ENCODE results near the gene LAMA5. TPM values are rescaled to one million over a fixed set of nuclear protein-coding genes. Genes with fewer than 3 reads are reported as not detected.

LAMA5 gene
- total RNA-seq, 1 donor from 2014 or later = 34.5 TPM

GRCh38 chr20:62269871-62270270 lies 97.2 kb downstream of the LAMA5 start:
- Mint-ChIP-seq H3K36me3 (ENCODE audit: low read depth, unreplicated experiment) (peaks cover 47% of the 10 kb centered on the region), H3K4me1 (ENCODE audit: unreplicated experiment) (peaks cover 4% of the 10 kb centered on the region), H3K4me3 (ENCODE audit: unreplicated experiment) (no peak overlapping the region), H3K27ac (ENCODE audit: unreplicated experiment) (peak overlapping the region; percentile 72), H3K27me3 (ENCODE audit: unreplicated experiment) (peaks cover 11% of the 10 kb centered on the region), H3K9me3 (ENCODE audit: unreplicated experiment) (no peaks in the 10 kb centered on the region)
- TF ChIP-seq CTCF (IDR thresholded peaks at IDR 0.05; ENCODE audit: unreplicated experiment) = no peak
- DNase-seq (ENCODE audit: low spot score) = no peak

GRCh38 chr20:62269378-62269777 lies 97.7 kb downstream of the LAMA5 start:
- Mint-ChIP-seq H3K4me3 (ENCODE audit: unreplicated experiment) (no peak overlapping the region), H3K9me3 (ENCODE audit: unreplicated experiment) (no peaks in the 10 kb centered on the region), H3K27ac (ENCODE audit: unreplicated experiment) (peak overlapping the region; percentile 72), H3K4me1 (ENCODE audit: unreplicated experiment) (peaks cover 4% of the 10 kb centered on the region), H3K36me3 (ENCODE audit: low read depth, unreplicated experiment) (peaks cover 49% of the 10 kb centered on the region), H3K27me3 (ENCODE audit: unreplicated experiment) (peaks cover 8% of the 10 kb centered on the region)
- no peak for TF ChIP-seq CTCF (IDR thresholded peaks at IDR 0.05; ENCODE audit: unreplicated experiment)
- no peak for DNase-seq (ENCODE audit: low spot score)

GRCh38 chr20:62268228-62268900 lies 98.7 kb downstream of the LAMA5 start:
- Mint-ChIP-seq H3K36me3 (ENCODE audit: low read depth, unreplicated experiment) (peaks cover 47% of the 10 kb centered on the region), H3K9me3 (ENCODE audit: unreplicated experiment) (no peaks in the 10 kb centered on the region), H3K4me3 (ENCODE audit: unreplicated experiment) (no peak overlapping the region), H3K27ac (ENCODE audit: unreplicated experiment) (no peak overlapping the region), H3K4me1 (ENCODE audit: unreplicated experiment) (peaks cover 4% of the 10 kb centered on the region), H3K27me3 (ENCODE audit: unreplicated experiment) (peaks cover 8% of the 10 kb centered on the region)
- DNase-seq (ENCODE audit: low spot score) = no peak
- TF ChIP-seq CTCF (IDR thresholded peaks at IDR 0.05; ENCODE audit: unreplicated experiment) = no peak

- Mint-ChIP-seq H3K27me3 (ENCODE audit: unreplicated experiment) (peaks cover 4% of the 10 kb centered on the region), H3K9me3 (ENCODE audit: unreplicated experiment) (no peaks in the 10 kb centered on the region), H3K27ac (ENCODE audit: unreplicated experiment) (no peak overlapping the region), H3K4me3 (ENCODE audit: unreplicated experiment) (no peak overlapping the region), H3K4me1 (ENCODE audit: unreplicated experiment) (peaks cover 4% of the 10 kb centered on the region), H3K36me3 (ENCODE audit: low read depth, unreplicated experiment) (peaks cover 39% of the 10 kb centered on the region)
- DNase-seq (ENCODE audit: low spot score) = no peak
- TF ChIP-seq CTCF (IDR thresholded peaks at IDR 0.05; ENCODE audit: unreplicated experiment) = no peak
Measured at GRCh38 chr20:62267543-62267942, 99.6 kb downstream of the LAMA5 start.

- peaks cover 36% of the 10 kb centered on the region for H3K36me3 Mint-ChIP-seq (ENCODE audit: low read depth, unreplicated experiment)
- DNase-seq (ENCODE audit: low spot score) = no peak
- peaks cover 6% of the 10 kb centered on the region for H3K27me3 Mint-ChIP-seq (ENCODE audit: unreplicated experiment)
- no peak overlapping the region for H3K27ac Mint-ChIP-seq (ENCODE audit: unreplicated experiment)
- no peak overlapping the region for H3K4me3 Mint-ChIP-seq (ENCODE audit: unreplicated experiment)
- no peaks in the 10 kb centered on the region for H3K9me3 Mint-ChIP-seq (ENCODE audit: unreplicated experiment)
- H3K4me1 Mint-ChIP-seq (ENCODE audit: unreplicated experiment) = peaks cover 4% of the 10 kb centered on the region
- no peak for TF ChIP-seq CTCF (IDR thresholded peaks at IDR 0.05; ENCODE audit: unreplicated experiment)
Measured at GRCh38 chr20:62266851-62267250, 100.3 kb downstream of the LAMA5 start.
